H1 (cell line): ENCODE measurements around the gene TAF15. TPM values are rescaled to one million over a fixed set of nuclear protein-coding genes. Genes with fewer than 3 reads are reported as not detected.

Experiments
- CTCF ChIA-PET: fragments of 300-600 bp; sonication (Branson Sonifier 250); formaldehyde crosslinking; loops from one replicate; lab custom pipeline; 2021; ENCODE audit not compliant: partially characterized antibody; lab: Charles Lee
- POLR2A ChIA-PET: fragments of 300-600 bp; sonication (Branson Sonifier 250); formaldehyde crosslinking; loops from one replicate; lab custom pipeline; 2021; ENCODE audit warnings: inconsistent platforms; ENCODE audit not compliant: partially characterized antibody; lab: Charles Lee
- DNase-seq, 2 experiments: peaks; one replicate each; pipeline versions ENCODE4 v3.0.0 to v3.0.0-alpha.2; 2010 to 2022; ENCODE audit warnings: low spot score in 2 of 2, low read depth in 1 of 2, mixed read lengths in 1 of 2
- FAIRE-seq: peaks from 2 replicates; lab custom pipeline; 2011; peaks lifted over from hg19 to GRCh38; lab: Jason Lieb, UNC
- H2AFZ ChIP-seq: 2 replicates; pipeline ENCODE4 v1.8.1; 2012; ENCODE audit warnings: low read length, inconsistent platforms
- H2AK5ac ChIP-seq: 2 replicates; pipeline ENCODE4 v1.6.1; 2013; ENCODE audit warnings: low read depth, low read length
- H2BK120ac ChIP-seq: replicated peaks from 2 replicates; pipeline ENCODE3; 2013; ENCODE audit warnings: low read depth, low read length, inconsistent platforms
- H2BK12ac ChIP-seq: 2 replicates; pipeline ENCODE4 v1.6.1; 2013; ENCODE audit warnings: low read depth, low read length
- H2BK15ac ChIP-seq: 2 replicates; pipeline ENCODE4 v1.6.1; 2013; ENCODE audit warnings: low read length
- H2BK20ac ChIP-seq: 2 replicates; pipeline ENCODE4 v1.6.1; 2013; ENCODE audit warnings: low read length
- H2BK5ac ChIP-seq: 2 replicates; pipeline ENCODE4 v1.6.1; 2013; ENCODE audit warnings: low read depth, low read length
- H3K14ac ChIP-seq: 2 replicates; pipeline ENCODE4 v1.6.1; 2013; ENCODE audit warnings: inconsistent platforms; ENCODE audit not compliant: insufficient read length
- H3K18ac ChIP-seq: 2 replicates; pipeline ENCODE4 v1.6.1; 2013; ENCODE audit warnings: low read length; ENCODE audit errors: extremely low read depth
- H3K23ac ChIP-seq: 2 replicates; pipeline ENCODE4 v1.6.1; 2013; ENCODE audit warnings: inconsistent platforms; ENCODE audit not compliant: insufficient read length
- H3K23me2 ChIP-seq: 2 replicates; pipeline ENCODE4 v1.6.1; 2013; ENCODE audit warnings: low read depth, low read length
- H3K27ac ChIP-seq: 2 replicates; pipeline ENCODE4 v1.6.1; 2011; ENCODE audit warnings: low read depth, low read length, inconsistent platforms
- H3K27me3 ChIP-seq, 4 experiments: replicated peaks in 1 of 4; 1 replicate in 1 of 4; 2 replicates in 3 of 4; pipeline versions ENCODE4 v1.6.1 to v1.8.1; 2011 to 2013; ENCODE audit warnings: low read length in 3 of 4, mild to moderate bottlenecking in 3 of 4, inconsistent platforms in 2 of 4, mixed read lengths in 2 of 4, moderate library complexity in 1 of 4; ENCODE audit not compliant: control insufficient read depth in 3 of 4, insufficient read depth in 3 of 4; ENCODE audit errors: extremely low read depth in 1 of 4
- H3K36me3 ChIP-seq, 4 experiments: 2 replicates each; pipeline versions ENCODE4 v1.6.1 to v1.8.1; 2011 to 2013; ENCODE audit warnings: mild to moderate bottlenecking in 4 of 4, low read length in 3 of 4, moderate library complexity in 2 of 4, control low read depth in 1 of 4, inconsistent platforms in 1 of 4; ENCODE audit not compliant: insufficient read depth in 4 of 4, control insufficient read depth in 2 of 4
- H3K4ac ChIP-seq: replicated peaks from 2 replicates; pipeline ENCODE3; 2013; ENCODE audit warnings: low read length, low read depth, mixed read lengths, inconsistent platforms; ENCODE audit not compliant: insufficient read length
- H3K4me1 ChIP-seq, 4 experiments: replicated peaks in 1 of 4; 1 replicate in 1 of 4; 2 replicates in 3 of 4; pipeline versions ENCODE4 v1.6.1 to v1.8.1; 2011 to 2013; ENCODE audit warnings: low read length in 3 of 4, inconsistent platforms in 2 of 4, mixed read lengths in 1 of 4; ENCODE audit not compliant: insufficient read depth in 4 of 4, control insufficient read depth in 3 of 4
- H3K4me2 ChIP-seq, 2 experiments: 2 replicates each; pipeline versions ENCODE4 v1.6.1 to v1.8.1; 2011 to 2013; ENCODE audit warnings: low read depth in 2 of 2, low read length in 2 of 2, control low read depth in 1 of 2, inconsistent platforms in 1 of 2, mild to moderate bottlenecking in 1 of 2; ENCODE audit not compliant: insufficient read depth in 1 of 2
- H3K4me3 ChIP-seq, 4 experiments: fragments of 200-600, 300-600 bp in 1 of 4; sonication (generic), shearing (Covaris generic), sonication (Bioruptor Twin) in 1 of 4; 2 replicates each; pipeline versions ENCODE4 v1.5.1 to v1.8.1; 2011 to 2016; ENCODE audit warnings: low read length in 4 of 4, low read depth in 3 of 4, control low read depth in 2 of 4, inconsistent platforms in 2 of 4, mild to moderate bottlenecking in 2 of 4, mixed read lengths in 1 of 4, moderate library complexity in 1 of 4; ENCODE audit not compliant: insufficient read depth in 2 of 4; ENCODE audit errors: extremely low read depth in 1 of 4
- H3K56ac ChIP-seq: replicated peaks from 2 replicates; pipeline ENCODE3; 2013; ENCODE audit warnings: low read depth, mild to moderate bottlenecking, mixed read lengths, low read length, inconsistent platforms; ENCODE audit not compliant: insufficient read length
- H3K79me1 ChIP-seq: 2 replicates; pipeline ENCODE4 v1.6.1; 2013; ENCODE audit warnings: low read depth, low read length, control low read depth
- H3K79me2 ChIP-seq, 2 experiments: 2 replicates each; pipeline versions ENCODE4 v1.6.1 to v1.8.1; 2012 to 2013; ENCODE audit warnings: low read length in 2 of 2, mild to moderate bottlenecking in 2 of 2, inconsistent platforms in 1 of 2; ENCODE audit not compliant: insufficient read depth in 2 of 2, control insufficient read depth in 1 of 2
- H3K9ac ChIP-seq, 4 experiments: replicated peaks in 1 of 4; 1 replicate in 1 of 4; 2 replicates in 3 of 4; pipeline versions ENCODE4 v1.6.1 to v1.8.1; 2011 to 2013; ENCODE audit warnings: low read depth in 3 of 4, low read length in 3 of 4, control low read depth in 2 of 4, mild to moderate bottlenecking in 2 of 4, moderate library complexity in 2 of 4, inconsistent platforms in 1 of 4; ENCODE audit errors: extremely low read depth in 1 of 4
- H3K9me3 ChIP-seq, 2 experiments: 2 replicates each; pipeline versions ENCODE4 v1.6.1 to v1.8.1; 2012 to 2013; ENCODE audit warnings: mild to moderate bottlenecking in 2 of 2, moderate library complexity in 2 of 2, control low read depth in 1 of 2, inconsistent platforms in 1 of 2, low read depth in 1 of 2, low read length in 1 of 2, mixed read lengths in 1 of 2; ENCODE audit not compliant: insufficient read depth in 2 of 2
- H4K20me1 ChIP-seq, 2 experiments: replicated peaks in 1 of 2; 2 replicates each; pipeline versions ENCODE3 to v1.8.1; 2011 to 2013; ENCODE audit warnings: inconsistent platforms in 2 of 2, low read length in 2 of 2, mild to moderate bottlenecking in 1 of 2; ENCODE audit not compliant: insufficient read depth in 2 of 2, control insufficient read depth in 1 of 2
- H4K5ac ChIP-seq: 2 replicates; pipeline ENCODE4 v1.6.1; 2013; ENCODE audit warnings: low read length, low read depth, mixed read lengths, inconsistent platforms; ENCODE audit not compliant: insufficient read length
- H4K8ac ChIP-seq: 2 replicates; pipeline ENCODE4 v1.8.0; 2013; ENCODE audit warnings: mild to moderate bottlenecking, moderate library complexity, low read length, inconsistent platforms; ENCODE audit not compliant: insufficient read depth; ENCODE audit errors: extremely low read depth
- H4K91ac ChIP-seq: replicated peaks from 2 replicates; pipeline ENCODE3; 2013; ENCODE audit warnings: low read length, mixed read lengths, inconsistent platforms; ENCODE audit not compliant: insufficient read length
- GTF2F1 ChIP-seq: IDR thresholded peaks from 2 replicates; pipeline ENCODE4 v1.6.1; 2012; ENCODE audit warnings: low read depth, low read length, improper control_type of control experiment, borderline replicate concordance
- WGBS, 2 experiments: shearing (Covaris generic) in 1 of 2; methylation state at CpG; one replicate each; pipeline versions ENCODE4 v1.1.6 to v1.1.7; 2013 to 2015; ENCODE audit warnings: low lambda C conversion rate in 2 of 2, mixed read lengths in 2 of 2, inconsistent platforms in 1 of 2, low coverage in 1 of 2, missing lambda C conversion rate in 1 of 2; ENCODE audit not compliant: insufficient replicate concordance in 2 of 2, insufficient coverage in 1 of 2, insufficient read length in 1 of 2; ENCODE audit errors: extremely low coverage in 1 of 2, missing lambda C conversion rate in 1 of 2; 5-methylcytosine and 5-hydroxymethylcytosine counted together
- polyA plus RNA-seq, 7 experiments: library from polyadenylated mRNA; depleted of rRNA in 3 of 7; stranded (reverse) in 5 of 7; unstranded in 2 of 7; fragments of >200 nt in 5 of 7; fragments of 200-250 nt in 2 of 7; gene quantifications; 1 replicate in 5 of 7; 2 replicates in 1 of 7; 4 replicates in 1 of 7; pipeline versions ENCODE4 v1.2.1 to v1.2.3, GENCODE V29; 2011 to 2013; ENCODE audit warnings: missing spikeins in 2 of 7, mixed read lengths in 2 of 7
- total RNA-seq: library from RNA; stranded (reverse); fragmentation: NEBNext Ultra II Directional; extraction: Animal tissue kit (Norgen Biotek cat#: 25700); gene quantifications from 2 replicates; pipeline ENCODE4 v1.2.1, GENCODE V29; 2021

The TAF15 gene
- total and polyA plus RNA-seq, 2 of the 8 experiments (the other 6 are each of a cell fraction or from before 2014, with no cell fraction given) = 80.1 to 338 TPM

GRCh38 chr17:35791681-35792350, 17.5 kb upstream of the TAF15 start:
- Histone ChIP-seq H2BK120ac (no peak overlapping the region), H3K36me3 (no peaks in the 10 kb centered on the region), H2BK5ac (no peak overlapping the region), H3K18ac (no peak overlapping the region), H2AK5ac (no peak overlapping the region), H2AFZ (0 out of 2 replicates have a peak overlapping the region, but pooled peaks have one; percentile 31), H4K91ac (no peak overlapping the region), H3K14ac (no peak overlapping the region), H3K4me1 (peaks cover 0 to 10% (median 5%) of the 10 kb centered on the region in 4 experiments; a peak in 5 of 7 replicates), H3K9ac (no peak overlapping the region), H4K5ac (no peak overlapping the region), H3K56ac (no peak overlapping the region), H2BK15ac (no peak overlapping the region), H2BK12ac (no peak overlapping the region), H3K27ac (no peak overlapping the region), H4K8ac (no peak overlapping the region)
- DNase-seq = no peak
- 73% methylated on average over 9 of the region's 9 CpGs; no CpG with 5 or more reads in 1 of the 2 experiments for WGBS, 2 experiments
- POLR2A ChIA-PET = interaction anchor here (0.9 to 7.5 kb wide), 2 partner anchors 15 to 18 kb away, joined by 3 to 50 read pairs; partner anchors contain the start of gene TAF15
- TF ChIP-seq GTF2F1 = no peak
- TF ChIP-seq, all 59 proteins: peak for 0
- Histone ChIP-seq H3K79me1 (no peaks in the 10 kb centered on the region), H2BK20ac (no peak overlapping the region), H3K4me2 (no peak overlapping the region), H3K27me3 (peaks cover 23 to 42% (median 38%) of the 10 kb centered on the region in 4 experiments), H4K20me1 (peaks cover 0 to 2% of the 10 kb centered on the region in 2 experiments), H3K23me2 (peaks cover 11% of the 10 kb centered on the region; the same call in 1 of the 2 replicates), H3K4me3 (no peak overlapping the region), H3K79me2 (no peaks in the 10 kb centered on the region), H3K4ac (no peak overlapping the region), H3K9me3 (no peaks in the 10 kb centered on the region), H3K23ac (no peak overlapping the region)
- CTCF ChIA-PET = interaction anchor here (1.7 to 11.7 kb wide), 3 partner anchors 12 to 25 kb away, joined by 7 to 179 read pairs (median 37); partner anchors contain the start of gene C17orf50
- FAIRE-seq = no peak
